ENCODE measurements around the gene RPS16.
A peak's percentile ranks its signal among the peaks of the same experiment; 100 is the strongest.

DNA sequence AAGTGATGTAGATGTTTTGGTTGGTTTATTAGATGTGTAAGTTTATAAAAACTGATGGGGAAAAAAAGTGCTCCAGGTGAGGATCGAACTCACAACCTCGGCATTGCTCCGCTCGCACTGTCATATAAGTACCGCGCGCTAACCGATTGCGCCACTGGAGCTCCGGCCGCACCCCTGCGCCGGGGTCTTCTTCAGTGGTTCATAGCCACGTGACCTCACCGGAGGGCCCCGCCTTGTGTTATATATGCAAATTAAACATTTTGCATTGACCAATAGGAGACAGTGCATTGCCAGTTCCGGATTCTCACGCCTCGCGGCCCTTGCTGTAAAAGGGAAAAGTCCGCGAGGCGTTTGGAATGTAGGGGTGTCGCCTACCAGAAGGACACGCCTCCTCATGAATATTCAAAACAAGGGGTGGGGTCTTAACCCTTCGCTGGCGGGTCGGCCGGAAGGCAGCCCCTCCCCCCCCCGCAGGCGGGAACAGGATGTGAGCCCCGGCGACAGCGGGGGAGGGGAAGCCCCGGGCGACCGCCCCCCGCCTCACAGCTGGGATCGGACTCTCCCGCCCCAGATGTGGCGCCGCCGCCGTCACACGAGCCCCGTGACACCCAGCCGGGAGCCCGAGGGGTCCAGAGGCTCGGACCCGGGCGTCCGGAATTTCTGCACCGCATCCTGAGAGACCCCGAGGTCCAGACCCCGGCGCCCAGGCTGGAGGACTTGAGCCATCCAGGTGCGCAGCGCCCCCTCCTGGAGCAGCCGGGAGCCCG lies 23.5 kb downstream of the RPS16 start, which contains the start of gene PLEKHG2:
- TF ChIP-seq SP1 (IDR thresholded peaks at IDR 0.05; ENCODE audit: low read depth, low read length): peak; percentile 87; the same call in 1 of the 2 replicates
- TF ChIP-seq TCF12 (IDR thresholded peaks at IDR 0.05; ENCODE audit: low read depth, low read length): 0 out of 2 replicates have a peak, but pooled peaks have one; percentile 53
- TF ChIP-seq MAFK (IDR thresholded peaks at IDR 0.05; ENCODE audit: low read depth, low read length): no peak

All from H1 (cell line).